HEK293 (cell line): ENCODE measurements around the gene NFIB.

ENCODE experiments used
- CTCF ChIA-PET: fragments of 350-600 bp; formaldehyde crosslinking; extraction: SDS; loops from one replicate; lab custom pipeline; 2021; ENCODE audit warnings: antibody characterized with exemption; lab: Yijun Ruan, JAX
- POLR2A ChIA-PET: fragments of 300-600 bp; formaldehyde crosslinking; extraction: SDS; loops from one replicate; lab custom pipeline; 2020; ENCODE audit warnings: antibody characterized with exemption, inconsistent platforms; lab: Yijun Ruan, JAX
- H3K27ac ChIP-seq: fragments of 200-500 bp; sonication (Bioruptor generic); 2 replicates; pipeline ENCODE4 v1.5.1; 2014; ENCODE audit warnings: low read depth, low read length, control low read depth, inconsistent platforms; ENCODE audit errors: extremely low read depth
- H3K36me3 ChIP-seq, 2 experiments: fragments of 200-500 bp in 1 of 2; sonication (Bioruptor generic) in 1 of 2; 1 replicate in 1 of 2; 2 replicates in 1 of 2; pipeline ENCODE4 v1.5.1; 2014 to 2017; ENCODE audit warnings: inconsistent platforms in 2 of 2, low read length in 2 of 2; ENCODE audit not compliant: control insufficient read depth in 2 of 2, insufficient read depth in 1 of 2
- H3K4me1 ChIP-seq: fragments of 200-500 bp; sonication (Bioruptor generic); 2 replicates; pipeline ENCODE4 v1.5.1; 2014; ENCODE audit warnings: mild to moderate bottlenecking, low read length, inconsistent platforms; ENCODE audit not compliant: control insufficient read depth, insufficient read depth
- H3K4me3 ChIP-seq: 2 replicates; pipeline ENCODE4 v1.5.1; 2011; ENCODE audit warnings: low read depth, mild to moderate bottlenecking, control low read depth, low read length, moderate library complexity
- H3K9me3 ChIP-seq: fragments of 200-500 bp; sonication (Bioruptor generic); 2 replicates; pipeline ENCODE4 v1.5.1; 2014; ENCODE audit warnings: low read depth, low read length, inconsistent platforms; ENCODE audit not compliant: control insufficient read depth, insufficient read depth
- BCL11A ChIP-seq: fragments of 450-650 bp; formaldehyde crosslinking; IDR thresholded peaks from 2 replicates; pipeline ENCODE4 v1.5.1; 2016; ENCODE audit warnings: low read depth, missing biosample characterization, missing genetic modification characterization
- ELK4 ChIP-seq: IDR thresholded peaks from 2 replicates; pipeline ENCODE4 v1.6.1; 2011; ENCODE audit warnings: mild to moderate bottlenecking, low read depth, low read length, borderline replicate concordance
- GLI4 ChIP-seq: fragments of 450-650 bp; formaldehyde crosslinking; IDR thresholded peaks from 2 replicates; pipeline ENCODE4 v1.5.1; 2016; ENCODE audit warnings: missing biosample characterization, missing genetic modification characterization
- KLF9 ChIP-seq: fragments of 450-650 bp; formaldehyde crosslinking; IDR thresholded peaks from 2 replicates; pipeline ENCODE4 v1.5.1; 2016; ENCODE audit warnings: missing biosample characterization, missing genetic modification characterization, low read depth
- PRDM1 ChIP-seq: fragments of 450-650 bp; formaldehyde crosslinking; IDR thresholded peaks from 2 replicates; pipeline ENCODE4; 2016; ENCODE audit warnings: missing biosample characterization, missing genetic modification characterization
- WT1 ChIP-seq: fragments of 450-650 bp; formaldehyde crosslinking; IDR thresholded peaks from 2 replicates; pipeline ENCODE4 v1.5.1; 2016; ENCODE audit warnings: missing biosample characterization, missing genetic modification characterization
- ZBTB26 ChIP-seq: fragments of 450-650 bp; formaldehyde crosslinking; optimal IDR thresholded peaks from 2 replicates; pipeline ENCODE3; 2016; ENCODE audit warnings: missing biosample characterization, mild to moderate bottlenecking, missing genetic modification characterization
- ZFP3 ChIP-seq: fragments of 450-650 bp; formaldehyde crosslinking; IDR thresholded peaks from 2 replicates; pipeline ENCODE4 v1.5.1; 2016; ENCODE audit warnings: low read depth, missing biosample characterization, missing genetic modification characterization
- ZNF133 ChIP-seq: fragments of 450-650 bp; formaldehyde crosslinking; IDR thresholded peaks from 2 replicates; pipeline ENCODE4 v1.5.1; 2016; ENCODE audit warnings: missing biosample characterization, missing genetic modification characterization
- ZNF174 ChIP-seq: fragments of 450-650 bp; formaldehyde crosslinking; IDR thresholded peaks from 2 replicates; pipeline ENCODE4 v1.5.0; 2017; ENCODE audit warnings: missing biosample characterization, mild to moderate bottlenecking, missing genetic modification characterization
- ZNF239 ChIP-seq: fragments of 450-650 bp; formaldehyde crosslinking; IDR thresholded peaks from 2 replicates; pipeline ENCODE4 v1.5.1; 2016; ENCODE audit warnings: missing biosample characterization, missing genetic modification characterization
- ZNF366 ChIP-seq: fragments of 450-650 bp; formaldehyde crosslinking; conservative IDR thresholded peaks from 2 replicates; pipeline ENCODE4 v1.5.1; 2016; ENCODE audit warnings: missing biosample characterization, missing genetic modification characterization
- ZNF398 ChIP-seq: fragments of 450-650 bp; formaldehyde crosslinking; IDR thresholded peaks from 2 replicates; pipeline ENCODE4 v1.5.1; 2017; ENCODE audit warnings: missing biosample characterization, missing genetic modification characterization
- ZNF488 ChIP-seq: fragments of 450-650 bp; formaldehyde crosslinking; IDR thresholded peaks from 2 replicates; pipeline ENCODE4 v1.5.1; 2016; ENCODE audit warnings: missing biosample characterization, missing genetic modification characterization
- ZNF549 ChIP-seq: fragments of 450-650 bp; IDR thresholded peaks from 2 replicates; pipeline ENCODE4 v1.5.1; 2018; ENCODE audit warnings: missing biosample characterization, missing genetic modification characterization, mild to moderate bottlenecking, inconsistent platforms, moderate library complexity
- ZNF596 ChIP-seq: fragments of 450-650 bp; IDR thresholded peaks from 2 replicates; pipeline ENCODE4 v1.5.0; 2018; ENCODE audit warnings: missing biosample characterization, mild to moderate bottlenecking, missing genetic modification characterization, moderate library complexity
- ZNF701 ChIP-seq: fragments of 450-650 bp; formaldehyde crosslinking; IDR thresholded peaks from 2 replicates; pipeline ENCODE4 v1.5.1; 2016; ENCODE audit warnings: missing biosample characterization, missing genetic modification characterization
- ZNF843 ChIP-seq: fragments of 450-650 bp; formaldehyde crosslinking; IDR thresholded peaks from 2 replicates; pipeline ENCODE4 v1.5.1; 2016; ENCODE audit warnings: missing biosample characterization, missing genetic modification characterization

The NFIB gene

GRCh38 chr9:14344053-14344524 lies 30.1 kb upstream of the NFIB start:
- H3K36me3 ChIP-seq, result no peaks in the 10 kb centered on the region
- TF ChIP-seq ZFP3 (tag by site-specific recombination) (no peak), WT1 (tag by site-specific recombination) (no peak), ZNF398 (tag by site-specific recombination) (0 out of 2 replicates have a peak, but pooled peaks have one; percentile 9), ZNF596 (tag by site-specific recombination) (peak; percentile 92), GLI4 (tag by site-specific recombination) (no peak), PRDM1 (tag by site-specific recombination) (0 out of 2 replicates have a peak, but pooled peaks have one; percentile 20), ZNF366 (tag by site-specific recombination) (0 out of 2 replicates have a peak, but pooled peaks have one; percentile 47)
- no peak overlapping the region; the same call in 1 of the 2 replicates for H3K27ac ChIP-seq
- no peaks in the 10 kb centered on the region for H3K9me3 ChIP-seq
- H3K4me1 ChIP-seq, result no peaks in the 10 kb centered on the region
- no peak overlapping the region for H3K4me3 ChIP-seq
- ChIA-PET POLR2A (no interaction called here), CTCF (interaction anchor here (0.7 to 1.2 kb wide), 2 partner anchors 10 to 67 kb away, joined by 4 to 5 read pairs; no protein-coding TSS in a partner anchor)

- no peaks in the 10 kb centered on the region for H3K9me3 ChIP-seq
- no peaks in the 10 kb centered on the region for H3K36me3 ChIP-seq
- no peak overlapping the region; the same call in 1 of the 2 replicates for H3K27ac ChIP-seq
- POLR2A ChIA-PET, result no interaction called here
- TF ChIP-seq ZFP3 (tag by site-specific recombination) (no peak), ZBTB26 (tag by site-specific recombination) (no peak)
- TF ChIP-seq, all 188 proteins: peak for 0
- H3K4me1 ChIP-seq, result no peaks in the 10 kb centered on the region
- CTCF ChIA-PET, result no interaction called here
- no peak overlapping the region for H3K4me3 ChIP-seq
Measured at GRCh38 chr9:14343261-14344031, 29.5 kb upstream of the NFIB start.

GRCh38 chr9:14342736-14343135 lies 28.8 kb upstream of the NFIB start:
- Histone ChIP-seq H3K4me1 (no peaks in the 10 kb centered on the region), H3K27ac (no peak overlapping the region), H3K9me3 (no peaks in the 10 kb centered on the region), H3K4me3 (no peak overlapping the region), H3K36me3 (no peaks in the 10 kb centered on the region)
- ChIA-PET POLR2A (no interaction called here), CTCF (no interaction called here)
- TF ChIP-seq KLF9 (no peak), ZNF239 (tag by site-specific recombination) (no peak), ZNF549 (tag by site-specific recombination) (no peak), ELK4 (no peak), ZNF843 (tag by site-specific recombination) (no peak), ZNF366 (tag by site-specific recombination) (no peak), BCL11A (tag by site-specific recombination) (no peak), ZNF133 (no peak), ZNF488 (tag by site-specific recombination) (no peak), ZNF174 (no peak), ZNF701 (tag by site-specific recombination) (no peak)
